SK-N-SH (cell line): ENCODE measurements around the gene DOK1. TPM values are rescaled to one million over a fixed set of nuclear protein-coding genes. Genes with fewer than 3 reads are reported as not detected.

Experiments
- CTCF ChIA-PET: fragments of 300-600, 350-600 bp; formaldehyde crosslinking; extraction: SDS; loops from one replicate; lab custom pipeline; 2021; lab: Yijun Ruan, JAX
- POLR2A ChIA-PET: fragments of 350-600 bp; sonication (Branson Sonifier 250); formaldehyde crosslinking; extraction: SDS; loops from one replicate; lab custom pipeline; 2020; ENCODE audit warnings: antibody characterized with exemption, inconsistent platforms; lab: Yijun Ruan, JAX
- DNase-seq: peaks from one replicate; pipeline ENCODE4 v3.0.0; 2012
- H2AFZ ChIP-seq: fragments of 200-600 bp; sonication (generic); 2 replicates; pipeline ENCODE4 v1.8.1; 2016; ENCODE audit warnings: antibody characterized with exemption, mild to moderate bottlenecking, low read depth
- H3F3A ChIP-seq: fragments of 200-600 bp; sonication (generic); replicated peaks from 2 replicates; pipeline ENCODE3; 2016; ENCODE audit warnings: antibody characterized with exemption, mild to moderate bottlenecking; ENCODE audit not compliant: insufficient read depth
- H3K27ac ChIP-seq, 2 experiments: fragments of 200-500 bp in 1 of 2; fragments of 200-600 bp in 1 of 2; sonication (Bioruptor generic) in 1 of 2; sonication (generic), shearing (Covaris generic) in 1 of 2; 2 replicates each; pipeline versions ENCODE4 v1.5.1 to v1.6.1; 2014 to 2016; ENCODE audit warnings: low read depth in 2 of 2, inconsistent platforms in 1 of 2, low read length in 1 of 2, mild to moderate bottlenecking in 1 of 2, mixed read lengths in 1 of 2
- H3K27me3 ChIP-seq: fragments of 200-600 bp; sonication (generic), shearing (Covaris generic); 2 replicates; pipeline ENCODE4 v1.6.1; 2016; ENCODE audit warnings: mixed run types; ENCODE audit not compliant: insufficient read depth
- H3K36me3 ChIP-seq, 2 experiments: fragments of 200-500 bp in 1 of 2; fragments of 200-600 bp in 1 of 2; sonication (Bioruptor generic) in 1 of 2; sonication (generic) in 1 of 2; replicated peaks in 1 of 2; 2 replicates each; pipeline versions ENCODE3 to v1.5.1; 2014 to 2016; ENCODE audit warnings: low read length in 1 of 2, mild to moderate bottlenecking in 1 of 2; ENCODE audit not compliant: insufficient read depth in 2 of 2, control insufficient read depth in 1 of 2
- H3K4me1 ChIP-seq, 2 experiments: fragments of 200-500 bp in 1 of 2; fragments of 200-600 bp in 1 of 2; sonication (Bioruptor generic) in 1 of 2; sonication (generic), shearing (Covaris generic) in 1 of 2; 2 replicates each; pipeline versions ENCODE4 v1.5.1 to v1.6.1; 2014 to 2016; ENCODE audit warnings: low read depth in 1 of 2, low read length in 1 of 2, mixed run types in 1 of 2; ENCODE audit not compliant: insufficient read depth in 2 of 2, control insufficient read depth in 1 of 2
- H3K4me2 ChIP-seq: fragments of 200-600 bp; sonication (generic), shearing (Covaris generic); 2 replicates; pipeline ENCODE4 v1.6.1; 2017; ENCODE audit warnings: mixed run types
- H3K4me3 ChIP-seq, 2 experiments: fragments of 200-500 bp in 1 of 2; fragments of 200-600 bp in 1 of 2; sonication (Bioruptor generic) in 1 of 2; sonication (generic), shearing (Covaris generic) in 1 of 2; 2 replicates each; pipeline versions ENCODE4 v1.5.1 to v1.8.1; 2014 to 2016; ENCODE audit warnings: low read depth in 2 of 2, inconsistent platforms in 1 of 2, low read length in 1 of 2, mild to moderate bottlenecking in 1 of 2, mixed read lengths in 1 of 2, moderate library complexity in 1 of 2
- H3K79me2 ChIP-seq: fragments of 200-600 bp; sonication (generic); 2 replicates; pipeline ENCODE4 v1.8.1; 2017; ENCODE audit warnings: mild to moderate bottlenecking; ENCODE audit not compliant: insufficient read depth
- H3K9ac ChIP-seq: fragments of 200-600 bp; sonication (generic); 2 replicates; pipeline ENCODE4 v1.6.1; 2017; ENCODE audit warnings: mixed run types
- H3K9me2 ChIP-seq: fragments of 200-600 bp; sonication (generic); 2 replicates; pipeline ENCODE4 v1.6.1; 2017; ENCODE audit warnings: mixed run types
- H3K9me3 ChIP-seq: fragments of 200-600 bp; sonication (generic); 2 replicates; pipeline ENCODE4 v1.6.1; 2017; ENCODE audit warnings: mixed run types, mild to moderate bottlenecking, moderate library complexity
- H4K20me1 ChIP-seq: fragments of 200-600 bp; sonication (generic); 2 replicates; pipeline ENCODE4 v1.6.1; 2017; ENCODE audit warnings: mild to moderate bottlenecking, mixed run types; ENCODE audit not compliant: insufficient read depth
- CHD2 ChIP-seq: fragments of 150-350 bp; IDR thresholded peaks from 2 replicates; pipeline ENCODE4 v1.6.1; 2018; ENCODE audit warnings: low read length; ENCODE audit not compliant: partially characterized antibody
- EP300 ChIP-seq, 2 experiments: IDR thresholded peaks; 2 replicates each; pipeline versions ENCODE4 v1.4.0 to v1.6.1; 2012; ENCODE audit warnings: borderline replicate concordance in 1 of 2, low read depth in 1 of 2, low read length in 1 of 2
- FOXM1 ChIP-seq: IDR thresholded peaks from 2 replicates; pipeline ENCODE4 v1.4.0; 2012; ENCODE audit warnings: low read depth, mild to moderate bottlenecking
- IRF3 ChIP-seq: fragments of 150-350 bp; IDR thresholded peaks from 2 replicates; pipeline ENCODE4 v1.6.1; 2016; ENCODE audit warnings: mild to moderate bottlenecking, low read depth, low read length
- JUND ChIP-seq: IDR thresholded peaks from 2 replicates; pipeline ENCODE4 v1.4.0; 2012
- MEF2A ChIP-seq: IDR thresholded peaks from 2 replicates; pipeline ENCODE4 v1.4.0; 2012; ENCODE audit warnings: low read depth, borderline replicate concordance
- MXI1 ChIP-seq: IDR thresholded peaks from 2 replicates; pipeline ENCODE4 v1.6.1; 2012; ENCODE audit warnings: mild to moderate bottlenecking, low read depth, low read length, improper control_type of control experiment
- NFIC ChIP-seq: IDR thresholded peaks from 2 replicates; pipeline ENCODE4 v1.4.0; 2012; ENCODE audit warnings: borderline replicate concordance
- NRF1 ChIP-seq: IDR thresholded peaks from 2 replicates; pipeline ENCODE4 v1.6.1; 2012; ENCODE audit warnings: low read depth, mild to moderate bottlenecking, low read length
- PBX3 ChIP-seq: IDR thresholded peaks from 2 replicates; pipeline ENCODE4; 2012
- POLR2AphosphoS5 ChIP-seq: IDR thresholded peaks from 2 replicates; pipeline ENCODE4 v1.6.1; 2012; ENCODE audit warnings: low read depth, low read length
- RAD21 ChIP-seq: IDR thresholded peaks from 2 replicates; pipeline ENCODE4 v1.6.1; 2012; ENCODE audit warnings: mild to moderate bottlenecking, low read length
- REST ChIP-seq: IDR thresholded peaks from 2 replicates; pipeline ENCODE4 v1.6.1; 2012; ENCODE audit warnings: mild to moderate bottlenecking, low read depth, low read length, moderate library complexity
- RXRA ChIP-seq: IDR thresholded peaks from 2 replicates; pipeline ENCODE4 v1.4.0; 2012; ENCODE audit warnings: low read depth, mild to moderate bottlenecking, borderline replicate concordance
- SIN3A ChIP-seq: IDR thresholded peaks from 2 replicates; pipeline ENCODE4 v1.6.1; 2012; ENCODE audit warnings: low read depth, mild to moderate bottlenecking, low read length, moderate library complexity, borderline replicate concordance
- SMC3 ChIP-seq: IDR thresholded peaks from 2 replicates; pipeline ENCODE4 v1.6.1; 2012; ENCODE audit warnings: low read depth, low read length, improper control_type of control experiment
- TAF1 ChIP-seq: IDR thresholded peaks from 2 replicates; pipeline ENCODE4 v1.6.1; 2012; ENCODE audit warnings: low read depth, mild to moderate bottlenecking, low read length, moderate library complexity, borderline replicate concordance
- TEAD4 ChIP-seq: IDR thresholded peaks from 2 replicates; pipeline ENCODE4 v1.4.0; 2012; ENCODE audit warnings: mild to moderate bottlenecking, borderline replicate concordance; ENCODE audit not compliant: insufficient read depth
- USF1 ChIP-seq: IDR thresholded peaks from 2 replicates; pipeline ENCODE4 v1.4.0; 2012; ENCODE audit warnings: low read depth, borderline replicate concordance
- WGBS: methylation state at CpG from one replicate; pipeline ENCODE4 v1.1.6; 2017; ENCODE audit warnings: low lambda C conversion rate; 5-methylcytosine and 5-hydroxymethylcytosine counted together
- polyA plus RNA-seq, 3 experiments: library from polyadenylated mRNA; depleted of rRNA; stranded (reverse); fragments of >200 nt; gene quantifications; 2 replicates each; pipeline ENCODE4 v1.2.3, GENCODE V29; 2012
- TF ChIP-seq, protein P1 (sequence below): fragments of 150-350 bp; IDR thresholded peaks from 2 replicates; pipeline ENCODE4 v1.6.1; 2017; ENCODE audit warnings: antibody characterized with exemption, low read length, low read depth, borderline replicate concordance
- TF ChIP-seq, protein P2 (sequence below): fragments of 200-600 bp; sonication (generic); IDR thresholded peaks from 2 replicates; pipeline ENCODE4 v1.6.1; 2017; ENCODE audit warnings: antibody characterized with exemption, mild to moderate bottlenecking, moderate library complexity

The DOK1 gene
- polyA plus RNA-seq, 1 of the 3 experiments (the other 2 are of a cell fraction): 25.3 TPM

DNA sequence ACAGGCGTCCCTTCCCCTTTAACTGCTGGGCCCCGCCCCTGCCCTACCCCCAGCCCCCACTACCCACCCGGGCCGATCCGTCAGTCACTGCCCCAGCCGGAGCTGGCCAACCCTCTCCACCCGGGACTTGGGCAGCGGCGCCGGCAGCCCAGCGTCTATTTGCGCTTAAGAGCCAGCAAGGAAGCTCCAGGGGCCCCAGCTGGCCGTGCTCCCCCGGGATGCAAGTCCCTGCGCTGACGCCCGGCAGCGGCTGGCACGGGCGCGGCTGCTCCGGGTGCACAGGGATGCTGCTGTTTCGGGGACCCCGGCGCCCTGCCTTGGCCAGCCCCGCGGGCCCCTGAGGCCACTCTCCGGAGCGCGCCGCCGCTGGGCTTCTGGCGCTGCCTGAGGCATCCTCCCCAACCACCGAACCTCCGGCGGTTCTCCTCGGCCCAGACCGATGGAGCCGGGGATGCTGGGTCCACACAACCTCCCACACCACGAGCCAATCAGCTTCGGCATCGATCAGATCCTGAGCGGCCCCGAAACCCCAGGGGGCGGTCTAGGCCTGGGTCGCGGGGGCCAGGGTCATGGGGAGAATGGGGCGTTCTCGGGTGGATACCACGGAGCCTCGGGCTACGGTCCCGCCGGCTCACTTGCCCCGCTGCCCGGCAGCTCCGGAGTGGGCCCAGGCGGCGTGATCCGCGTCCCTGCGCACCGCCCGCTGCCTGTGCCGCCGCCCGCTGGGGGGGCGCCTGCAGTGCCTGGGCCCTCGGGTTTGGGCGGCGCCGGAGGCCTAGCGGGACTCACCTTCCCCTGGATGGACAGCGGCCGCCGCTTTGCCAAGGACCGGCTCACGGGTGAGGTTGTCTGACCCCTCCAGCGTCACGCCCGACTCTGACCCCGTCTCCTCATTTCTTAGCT, 39.9 kb upstream of the DOK1 start, which contains the start of gene TLX2:
Gene TLX2, plus strand, starts transcription at position 83 of the 903 bp plus-strand sequence. Its CDS starts 357 bp downstream, at position 440.
- WGBS: 30% methylated on average over 18 of the region's 82 CpGs
- no peaks in the 10 kb centered on the region for H3K27me3 ChIP-seq
- no peaks in the 10 kb centered on the region for H3K9me3 ChIP-seq
- H3K79me2 ChIP-seq: peaks cover 23% of the 10 kb centered on the region; the same call in 1 of the 2 replicates
- ChIA-PET CTCF (interaction anchor here (1.4 to 3.1 kb wide), 6 partner anchors 12 to 74 kb away, joined by 3 to 14 read pairs (median 10); partner anchors contain the start of genes AUP1, CCDC142, DQX1 and HTRA2), POLR2A (interaction anchor here (0.7 to 1.9 kb wide), 12 partner anchors 8 to 74 kb away, joined by 3 to 6 read pairs (median 4); partner anchors contain the start of genes AUP1, CCDC142, DQX1 and HTRA2)
- peak; percentile 96 for DNase-seq
- H3K4me2 ChIP-seq: peak within 1 kb of the TSS; percentile 99
- peak within 1 kb of the TSS; percentile 53 to 95; a peak in 3 of 4 replicates for H3K27ac ChIP-seq
- peak within 1 kb of the TSS; percentile 68 to 90 for H3K4me3 ChIP-seq
- H3K36me3 ChIP-seq: peaks cover 4% of the 10 kb centered on the region in 2 experiments
- H3K9ac ChIP-seq: peak within 1 kb of the TSS; percentile 71
- peak within 1 kb of the TSS; percentile 90 for H2AFZ ChIP-seq
- H3F3A ChIP-seq: peaks cover 16% of the 10 kb centered on the region
- no peaks in the 10 kb centered on the region for H4K20me1 ChIP-seq
- H3K4me1 ChIP-seq: peaks cover 9 to 18% of the 10 kb centered on the region in 2 experiments; a peak in 1 of 4 replicates
- H3K9me2 ChIP-seq: no peaks in the 10 kb centered on the region
- TF ChIP-seq MEF2A (no peak), TEAD4 (no peak), POLR2AphosphoS5 (0 out of 2 replicates have a peak, but pooled peaks have one; percentile 55), SMC3 (0 out of 2 replicates have a peak, but pooled peaks have one; percentile 4), EP300 (IDR thresholded peaks at IDR 0.05; ENCODE audit: borderline replicate concordance in 1 of 2, low read depth in 1 of 2, low read length in 1 of 2) (no peak), CHD2 (no peak), PBX3 (peak; percentile 70), SIN3A (no peak), NRF1 (0 out of 2 replicates have a peak, but pooled peaks have one; percentile 2), IRF3 (no peak), TAF1 (0 out of 2 replicates have a peak, but pooled peaks have one; percentile 44), RXRA (no peak), NFIC (no peak), REST (no peak), MXI1 (peak; percentile 48), RAD21 (0 out of 2 replicates have a peak, but pooled peaks have one; percentile 9), JUND (no peak), USF1 (no peak), FOXM1 (no peak)
- TF ChIP-seq, protein P1, sequence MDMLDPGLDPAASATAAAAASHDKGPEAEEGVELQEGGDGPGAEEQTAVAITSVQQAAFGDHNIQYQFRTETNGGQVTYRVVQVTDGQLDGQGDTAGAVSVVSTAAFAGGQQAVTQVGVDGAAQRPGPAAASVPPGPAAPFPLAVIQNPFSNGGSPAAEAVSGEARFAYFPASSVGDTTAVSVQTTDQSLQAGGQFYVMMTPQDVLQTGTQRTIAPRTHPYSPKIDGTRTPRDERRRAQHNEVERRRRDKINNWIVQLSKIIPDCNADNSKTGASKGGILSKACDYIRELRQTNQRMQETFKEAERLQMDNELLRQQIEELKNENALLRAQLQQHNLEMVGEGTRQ: no peak
- TF ChIP-seq, protein P2, sequence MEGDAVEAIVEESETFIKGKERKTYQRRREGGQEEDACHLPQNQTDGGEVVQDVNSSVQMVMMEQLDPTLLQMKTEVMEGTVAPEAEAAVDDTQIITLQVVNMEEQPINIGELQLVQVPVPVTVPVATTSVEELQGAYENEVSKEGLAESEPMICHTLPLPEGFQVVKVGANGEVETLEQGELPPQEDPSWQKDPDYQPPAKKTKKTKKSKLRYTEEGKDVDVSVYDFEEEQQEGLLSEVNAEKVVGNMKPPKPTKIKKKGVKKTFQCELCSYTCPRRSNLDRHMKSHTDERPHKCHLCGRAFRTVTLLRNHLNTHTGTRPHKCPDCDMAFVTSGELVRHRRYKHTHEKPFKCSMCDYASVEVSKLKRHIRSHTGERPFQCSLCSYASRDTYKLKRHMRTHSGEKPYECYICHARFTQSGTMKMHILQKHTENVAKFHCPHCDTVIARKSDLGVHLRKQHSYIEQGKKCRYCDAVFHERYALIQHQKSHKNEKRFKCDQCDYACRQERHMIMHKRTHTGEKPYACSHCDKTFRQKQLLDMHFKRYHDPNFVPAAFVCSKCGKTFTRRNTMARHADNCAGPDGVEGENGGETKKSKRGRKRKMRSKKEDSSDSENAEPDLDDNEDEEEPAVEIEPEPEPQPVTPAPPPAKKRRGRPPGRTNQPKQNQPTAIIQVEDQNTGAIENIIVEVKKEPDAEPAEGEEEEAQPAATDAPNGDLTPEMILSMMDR: peak; percentile 25
